Smooth muscle cell (in vitro differentiated cells): ENCODE measurements around the gene VWA5A. TPM values are rescaled to one million over a fixed set of nuclear protein-coding genes. Genes with fewer than 3 reads are reported as not detected.

Experiments used
- DNase-seq: peaks from one replicate; lab custom pipeline; 2025; ENCODE audit not compliant: unreplicated experiment; lab: John Stamatoyannopoulos, UW
- H2AFZ ChIP-seq: fragments of 200-600 bp; sonication (generic); 2 replicates; pipeline ENCODE4 v1.6.0; 2016; ENCODE audit warnings: antibody characterized with exemption, low read depth, mild to moderate bottlenecking
- H3F3A ChIP-seq: fragments of 200-600 bp; sonication (generic); 2 replicates; pipeline ENCODE4 v1.6.0; 2017; ENCODE audit warnings: antibody characterized with exemption, low read depth
- H3K27ac ChIP-seq: fragments of 200-600 bp; sonication (generic); 2 replicates; pipeline ENCODE4 v1.5.1; 2016; ENCODE audit warnings: low read depth, mild to moderate bottlenecking
- H3K27me3 ChIP-seq: fragments of 200-600 bp; sonication (generic); 2 replicates; pipeline ENCODE4 v1.6.1; 2016; ENCODE audit warnings: low read depth, mild to moderate bottlenecking
- H3K36me3 ChIP-seq: fragments of 200-600 bp; sonication (generic); 2 replicates; pipeline ENCODE4 v1.5.1; 2016; ENCODE audit warnings: low read depth
- H3K4me1 ChIP-seq: fragments of 200-600 bp; sonication (generic); 2 replicates; pipeline ENCODE4 v1.5.1; 2016; ENCODE audit warnings: low read depth
- H3K4me2 ChIP-seq: fragments of 200-600 bp; sonication (generic); 2 replicates; pipeline ENCODE4 v1.6.0; 2016; ENCODE audit warnings: mild to moderate bottlenecking
- H3K4me3 ChIP-seq: fragments of 200-600 bp; sonication (generic); 2 replicates; pipeline ENCODE4 v1.5.1; 2016; ENCODE audit warnings: mild to moderate bottlenecking
- H3K79me2 ChIP-seq: fragments of 200-600 bp; sonication (generic); 2 replicates; pipeline ENCODE4 v1.6.0; 2016; ENCODE audit warnings: low read depth, mild to moderate bottlenecking
- H3K9ac ChIP-seq: fragments of 200-600 bp; sonication (generic); 2 replicates; pipeline ENCODE4 v1.6.0; 2016; ENCODE audit warnings: low read depth
- H3K9me3 ChIP-seq: fragments of 200-600 bp; sonication (generic); replicated peaks from 2 replicates; pipeline ENCODE4 v1.5.1; 2016; ENCODE audit warnings: low read depth
- H4K20me1 ChIP-seq: fragments of 200-600 bp; sonication (generic); 2 replicates; pipeline ENCODE4 v1.6.0; 2016; ENCODE audit warnings: low read depth
- CTCF ChIP-seq: fragments of 200-600 bp; sonication (generic); IDR thresholded peaks from 2 replicates; pipeline ENCODE4 v1.5.1; 2017; ENCODE audit warnings: borderline replicate concordance, mild to moderate bottlenecking, antibody characterized with exemption; ENCODE audit not compliant: insufficient read depth, poor library complexity, severe bottlenecking
- WGBS: methylation state at CpG from one replicate; pipeline ENCODE4 v1.1.7; 2016; ENCODE audit warnings: low lambda C conversion rate; 5-methylcytosine and 5-hydroxymethylcytosine counted together
- polyA plus RNA-seq: library from polyadenylated mRNA; unstranded; fragments of >200 nt; fragmentation: Nextera tagmentation; extraction: Ambion mirVana; gene quantifications from 2 replicates; pipeline ENCODE4 v1.2.1, GENCODE V29; 2016
- total RNA-seq: library from RNA; depleted of rRNA; stranded (reverse); fragments of >200 nt; gene quantifications from 2 replicates; pipeline ENCODE4 v1.2.3, GENCODE V29; 2014

The VWA5A gene
- total and polyA plus RNA-seq, 2 experiments from 2014 or later, result 11.5 to 12.3 TPM

GRCh38 chr11:124190298-124191139, 75.3 kb downstream of the VWA5A start:
- TF ChIP-seq CTCF, result no peak
- no peak overlapping the region for H3K4me2 ChIP-seq
- DNase-seq, result no peak
- no peak overlapping the region for H3K9ac ChIP-seq
- no peak overlapping the region for H3K4me3 ChIP-seq
- H3K9me3 ChIP-seq, result no peaks in the 10 kb centered on the region
- no peaks in the 10 kb centered on the region for H3K79me2 ChIP-seq
- no peaks in the 10 kb centered on the region for H3K27me3 ChIP-seq
- H4K20me1 ChIP-seq, result no peaks in the 10 kb centered on the region
- no peaks in the 10 kb centered on the region for H3F3A ChIP-seq
- H3K4me1 ChIP-seq, result peaks cover 23% of the 10 kb centered on the region
- H2AFZ ChIP-seq, result peak overlapping the region; percentile 46
- 53% methylated on average over 2 of the region's 2 CpGs for WGBS
- no peak overlapping the region for H3K27ac ChIP-seq
- no peaks in the 10 kb centered on the region for H3K36me3 ChIP-seq

GRCh38 chr11:124193221-124194010, 78.2 kb downstream of the VWA5A start:
- Histone ChIP-seq H3F3A (no peaks in the 10 kb centered on the region), H3K9ac (no peak overlapping the region), H3K27me3 (no peaks in the 10 kb centered on the region), H3K4me1 (peaks cover 23% of the 10 kb centered on the region), H3K27ac (no peak overlapping the region), H2AFZ (peak overlapping the region; percentile 10), H4K20me1 (no peaks in the 10 kb centered on the region), H3K4me3 (no peak overlapping the region), H3K4me2 (no peak overlapping the region), H3K36me3 (no peaks in the 10 kb centered on the region), H3K79me2 (no peaks in the 10 kb centered on the region), H3K9me3 (no peaks in the 10 kb centered on the region)
- DNase-seq, result no peak
- 91% methylated on average over 6 of the region's 6 CpGs for WGBS
- no peak for TF ChIP-seq CTCF

GRCh38 chr11:124194293-124195188, 79.3 kb downstream of the VWA5A start:
- peak overlapping the region; percentile 4 for H3K4me2 ChIP-seq
- H3K27ac ChIP-seq, result no peak overlapping the region
- WGBS, result 72% methylated on average over 6 of the region's 6 CpGs

More at GRCh38 chr11:124194293-124195188, 79.3 kb downstream of the VWA5A start:
- H3K79me2 ChIP-seq, result no peaks in the 10 kb centered on the region
- no peak for DNase-seq
- H3K4me1 ChIP-seq, result peaks cover 18% of the 10 kb centered on the region
- H3K4me3 ChIP-seq, result no peak overlapping the region
- H3K9ac ChIP-seq, result no peak overlapping the region
- no peaks in the 10 kb centered on the region for H3K9me3 ChIP-seq
- H3K27me3 ChIP-seq, result no peaks in the 10 kb centered on the region
- H3K36me3 ChIP-seq, result no peaks in the 10 kb centered on the region
- no peaks in the 10 kb centered on the region for H4K20me1 ChIP-seq
- H3F3A ChIP-seq, result no peaks in the 10 kb centered on the region
- H2AFZ ChIP-seq, result peak overlapping the region; percentile 10
- no peak for TF ChIP-seq CTCF
